COLO668 (cell line): Measurements from ENCODE around the gene SEMA6A.

Experiments used
- DNase-seq: peaks from one replicate; lab custom pipeline; 2025; ENCODE audit not compliant: unreplicated experiment; lab: John Stamatoyannopoulos, UW

The SEMA6A gene

GRCh38 chr5:116442931-116443551 lies 131.6 kb downstream of the SEMA6A start:
- no peak for DNase-seq

- peak; percentile 80 for DNase-seq
Measured at GRCh38 chr5:116442095-116442534, 132.5 kb downstream of the SEMA6A start.

GRCh38 chr5:116441223-116441622 lies 133.4 kb downstream of the SEMA6A start:
- peak; percentile 59 for DNase-seq

GRCh38 chr5:116440457-116441001 lies 134.1 kb downstream of the SEMA6A start:
- DNase-seq = peak; percentile 15

GRCh38 chr5:116439905-116440304 lies 134.7 kb downstream of the SEMA6A start:
- DNase-seq = no peak

- DNase-seq = no peak
Measured at GRCh38 chr5:116438979-116439554, 135.6 kb downstream of the SEMA6A start.

GRCh38 chr5:116437922-116438578 lies 136.6 kb downstream of the SEMA6A start:
- no peak for DNase-seq

- DNase-seq = no peak
Measured at GRCh38 chr5:116437351-116437705, 137.3 kb downstream of the SEMA6A start.

- DNase-seq = no peak
Measured at GRCh38 chr5:116436674-116437350, 137.8 kb downstream of the SEMA6A start.

- DNase-seq = no peak
Measured at GRCh38 chr5:116428966-116429365, 145.7 kb downstream of the SEMA6A start.

GRCh38 chr5:116428413-116428812 lies 146.2 kb downstream of the SEMA6A start:
- no peak for DNase-seq

- DNase-seq = no peak
Measured at GRCh38 chr5:116424951-116425350, 149.7 kb downstream of the SEMA6A start.

GRCh38 chr5:116424258-116424615 lies 150.4 kb downstream of the SEMA6A start:
- no peak for DNase-seq

GRCh38 chr5:116423587-116424257 lies 150.9 kb downstream of the SEMA6A start:
- DNase-seq = no peak

- no peak for DNase-seq
Measured at GRCh38 chr5:116423141-116423540, 151.5 kb downstream of the SEMA6A start.

- DNase-seq = no peak
Measured at GRCh38 chr5:116421080-116421629, 153.5 kb downstream of the SEMA6A start.

GRCh38 chr5:116420540-116420939 lies 154.1 kb downstream of the SEMA6A start:
- peak; percentile 14 for DNase-seq

- no peak for DNase-seq
Measured at GRCh38 chr5:116419258-116419657, 155.4 kb downstream of the SEMA6A start.

GRCh38 chr5:116418774-116419173 lies 155.8 kb downstream of the SEMA6A start:
- DNase-seq = no peak

- no peak for DNase-seq
Measured at GRCh38 chr5:116418016-116418415, 156.6 kb downstream of the SEMA6A start.

- no peak for DNase-seq
Measured at GRCh38 chr5:116415989-116416388, 158.6 kb downstream of the SEMA6A start.
